Endothelial cell of umbilical vein (primary cell): ENCODE measurements around the gene SMC4. TPM values are rescaled to one million over a fixed set of nuclear protein-coding genes. Genes with fewer than 3 reads are reported as not detected.

Experiments used
- BruUV-seq: library from RNA; stranded (reverse); fragments of 400-500 nt; replicated peaks from 2 replicates; lab custom pipeline; 2021; lab: Mats Ljungman, UMichigan
- CTCF ChIA-PET: fragments of 300-600, 350-600 bp; sonication (Branson Sonifier 250); formaldehyde crosslinking; loops from one replicate; lab custom pipeline; 2021; ENCODE audit warnings: antibody characterized with exemption, inconsistent platforms; lab: Charles Lee
- POLR2A ChIA-PET: fragments of 300-600, 350-600 bp; sonication (Branson Sonifier 250); formaldehyde crosslinking; loops from one replicate; lab custom pipeline; 2021; ENCODE audit warnings: antibody characterized with exemption, inconsistent platforms; lab: Charles Lee
- DNase-seq: peaks from one replicate; pipeline ENCODE4 v3.0.0-alpha.2; 2011; ENCODE audit warnings: low read depth, low spot score
- FAIRE-seq: peaks from 2 replicates; lab custom pipeline; 2011; peaks lifted over from hg19 to GRCh38; lab: Jason Lieb, UNC
- H2AFZ ChIP-seq: 2 replicates; pipeline ENCODE4 v1.6.0; 2012; ENCODE audit warnings: low read depth, low read length, control low read depth, inconsistent platforms
- H3K27ac ChIP-seq: 2 replicates; pipeline ENCODE4 v1.5.1; 2011; ENCODE audit warnings: low read depth, mild to moderate bottlenecking, control low read depth, low read length, moderate library complexity; ENCODE audit not compliant: insufficient read depth
- H3K27me3 ChIP-seq, 2 experiments: 2 replicates each; pipeline versions ENCODE4 v1.6.0 to v1.6.1; 2011; ENCODE audit warnings: low read length in 2 of 2, mixed read lengths in 1 of 2; ENCODE audit not compliant: control insufficient read depth in 2 of 2, insufficient read depth in 2 of 2
- H3K36me3 ChIP-seq, 2 experiments: 2 replicates in 1 of 2; 3 replicates in 1 of 2; pipeline ENCODE4 v1.5.1; 2011; ENCODE audit warnings: low read length in 2 of 2, mild to moderate bottlenecking in 1 of 2, moderate library complexity in 1 of 2; ENCODE audit not compliant: control insufficient read depth in 2 of 2, insufficient read depth in 2 of 2; ENCODE audit errors: extremely low read depth in 1 of 2
- H3K4me1 ChIP-seq: 3 replicates; pipeline ENCODE4 v1.5.1; 2011; ENCODE audit warnings: mild to moderate bottlenecking, low read length; ENCODE audit not compliant: control insufficient read depth, insufficient read depth; ENCODE audit errors: extremely low read depth
- H3K4me2 ChIP-seq: 2 replicates; pipeline ENCODE4 v1.6.1; 2011; ENCODE audit warnings: low read length, control low read depth, mixed read lengths; ENCODE audit not compliant: insufficient read depth
- H3K4me3 ChIP-seq, 3 experiments: fragments of 200-600 bp in 1 of 3; sonication (generic), shearing (Covaris generic) in 1 of 3; replicated peaks in 1 of 3; 2 replicates each; pipeline ENCODE4 v1.5.1; 2011 to 2016; ENCODE audit warnings: control low read depth in 3 of 3, low read length in 3 of 3, mild to moderate bottlenecking in 2 of 3, inconsistent platforms in 1 of 3, low read depth in 1 of 3, moderate library complexity in 1 of 3; ENCODE audit not compliant: insufficient read depth in 1 of 3
- H3K79me2 ChIP-seq: 2 replicates; pipeline ENCODE4 v1.6.0; 2012; ENCODE audit warnings: low read length, inconsistent platforms; ENCODE audit not compliant: control insufficient read depth, insufficient read depth
- H3K9ac ChIP-seq: replicated peaks from 2 replicates; pipeline ENCODE3; 2011; ENCODE audit warnings: low read length, control low read depth; ENCODE audit not compliant: insufficient read depth; ENCODE audit errors: extremely low read depth
- H3K9me1 ChIP-seq: replicated peaks from 3 replicates; pipeline ENCODE4 v1.6.0; 2011; ENCODE audit warnings: mild to moderate bottlenecking, low read length; ENCODE audit not compliant: control insufficient read depth, insufficient read depth; ENCODE audit errors: extremely low read depth
- H3K9me3 ChIP-seq: replicated peaks from 2 replicates; pipeline ENCODE4 v1.5.1; 2012; ENCODE audit warnings: low read length, inconsistent platforms; ENCODE audit not compliant: control insufficient read depth, insufficient read depth
- H4K20me1 ChIP-seq: replicated peaks from 2 replicates; pipeline ENCODE3; 2011; ENCODE audit warnings: mild to moderate bottlenecking, low read length; ENCODE audit not compliant: control insufficient read depth, insufficient read depth; ENCODE audit errors: extremely low read depth
- EZH2 ChIP-seq: IDR thresholded peaks from 2 replicates; pipeline ENCODE4 v1.6.1; 2012; ENCODE audit warnings: borderline replicate concordance, low read depth, mild to moderate bottlenecking, moderate library complexity, low read length, inconsistent platforms; ENCODE audit not compliant: severe bottlenecking
- FOS ChIP-seq: IDR thresholded peaks from 2 replicates; pipeline ENCODE4 v1.6.1; 2011; ENCODE audit warnings: mild to moderate bottlenecking, low read length, moderate library complexity, borderline replicate concordance; ENCODE audit not compliant: insufficient read depth
- GATA2 ChIP-seq: IDR thresholded peaks from 2 replicates; pipeline ENCODE4 v1.7.0; 2011; ENCODE audit warnings: low read depth, mild to moderate bottlenecking, moderate library complexity, mixed read lengths, low read length; ENCODE audit not compliant: insufficient read length, insufficient read depth
- JUN ChIP-seq: IDR thresholded peaks from 2 replicates; pipeline ENCODE4 v1.6.1; 2011; ENCODE audit warnings: borderline replicate concordance, low read depth; ENCODE audit not compliant: insufficient read length, insufficient read depth
- MYC ChIP-seq: IDR thresholded peaks from one replicate; pipeline ENCODE4 v1.6.1; 2011; ENCODE audit warnings: mild to moderate bottlenecking, low read depth, low read length
- POLR2A ChIP-seq: IDR thresholded peaks from 2 replicates; pipeline ENCODE4 v1.6.1; 2012; ENCODE audit warnings: low read depth, mild to moderate bottlenecking, control low read depth, low read length
- POLR2AphosphoS5 ChIP-seq: IDR thresholded peaks from 2 replicates; pipeline ENCODE4 v1.6.1; 2012; ENCODE audit warnings: low read depth, mild to moderate bottlenecking, control low read depth, low read length, moderate library complexity; ENCODE audit not compliant: insufficient read depth
- dilution Hi-C: fragments of 300-500 bp; cut with MboI; formaldehyde crosslinking; loops from one replicate; pipeline ENCODE4 v1.15.0; 2019; ENCODE audit warnings: low sequenced_read_pairs; ENCODE audit not compliant: extremely low pct_ligation_motif_present
- intact Hi-C: fragments of 100-400 bp; cut with micrococcal nuclease; formaldehyde crosslinking; loops from one replicate; pipeline ENCODE4 v1.10.0; 2022
- polyA plus RNA-seq, 4 experiments: library from polyadenylated mRNA; depleted of rRNA in 3 of 4; stranded (reverse) in 3 of 4; unstranded in 1 of 4; fragments of >200 nt; gene quantifications; 2 replicates each; pipeline versions ENCODE4 v1.2.1 to v1.2.3, GENCODE V29; 2011 to 2012; ENCODE audit warnings: missing spikeins in 1 of 4
- total RNA-seq: library from RNA; stranded (reverse); gene quantifications from 2 replicates; pipeline ENCODE4 v1.2.3, GENCODE V29; 2021
- TF ChIP-seq, protein P1 (sequence below): IDR thresholded peaks from 2 replicates; pipeline ENCODE4 v1.6.1; 2011; ENCODE audit not compliant: insufficient read depth, insufficient read length
- TF ChIP-seq, protein P2 (sequence below), 2 donors: IDR thresholded peaks; 1 replicate in 1 of 2; 2 replicates in 1 of 2; pipeline ENCODE4 v1.5.1; 2011; ENCODE audit warnings: low read length in 2 of 2, mild to moderate bottlenecking in 2 of 2, moderate library complexity in 2 of 2, control low read depth in 1 of 2, inconsistent platforms in 1 of 2, low read depth in 1 of 2; ENCODE audit not compliant: insufficient read depth in 1 of 2; ENCODE audit errors: extremely low read depth in 1 of 2

Gene SMC4
- total and polyA plus RNA-seq, 2 donors (not counting 3 experiments of a cell fraction or from before 2014, with no cell fraction given) = 32.1 to 153 TPM

DNA sequence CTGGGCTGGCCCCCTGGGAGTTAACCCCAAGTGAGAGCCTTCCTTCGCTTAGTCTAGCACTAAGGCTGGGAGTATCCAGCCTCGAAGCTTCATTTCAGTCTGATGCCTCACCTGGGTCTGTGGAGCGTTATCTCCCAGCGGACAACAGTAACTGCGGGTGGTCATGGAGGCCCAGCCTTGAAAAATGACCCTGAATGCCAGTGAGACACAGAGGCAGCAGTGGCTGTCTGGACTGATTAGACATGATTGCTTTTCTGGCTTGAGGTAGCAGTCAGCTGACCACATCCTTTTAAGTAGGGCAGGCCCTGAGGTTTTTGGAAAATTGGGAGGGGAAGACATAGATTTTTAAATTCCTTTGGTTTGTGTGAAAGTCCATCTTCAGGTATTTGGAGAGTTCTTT lies 78.3 kb downstream of the SMC4 start:
- Histone ChIP-seq H3K79me2 (no peaks in the 10 kb centered on the region), H3K9ac (no peak overlapping the region), H3K4me3 (no peak overlapping the region), H4K20me1 (no peaks in the 10 kb centered on the region), H3K27ac (no peak overlapping the region), H3K4me2 (no peak overlapping the region), H3K4me1 (no peaks in the 10 kb centered on the region), H2AFZ (no peak overlapping the region), H3K36me3 (no peaks in the 10 kb centered on the region), H3K27me3 (peaks cover 16 to 20% of the 10 kb centered on the region in 2 experiments), H3K9me3 (no peaks in the 10 kb centered on the region), H3K9me1 (no peaks in the 10 kb centered on the region)
- BruUV-seq = no TSS peak
- dilution Hi-C loops = no loop called here
- FAIRE-seq = no peak
- CTCF ChIA-PET = interaction anchor here (0.8 to 3.6 kb wide), 3 partner anchors 10 to 16 kb away, joined by 3 to 11 read pairs (median 3); no protein-coding TSS in a partner anchor
- TF ChIP-seq FOS (no peak), POLR2A (no peak), GATA2 (no peak), POLR2AphosphoS5 (no peak), JUN (no peak), EZH2 (no peak), MYC (no peak)
- TF ChIP-seq, protein P1, sequence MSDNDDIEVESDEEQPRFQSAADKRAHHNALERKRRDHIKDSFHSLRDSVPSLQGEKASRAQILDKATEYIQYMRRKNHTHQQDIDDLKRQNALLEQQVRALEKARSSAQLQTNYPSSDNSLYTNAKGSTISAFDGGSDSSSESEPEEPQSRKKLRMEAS = no peak
- TF ChIP-seq, protein P2, sequence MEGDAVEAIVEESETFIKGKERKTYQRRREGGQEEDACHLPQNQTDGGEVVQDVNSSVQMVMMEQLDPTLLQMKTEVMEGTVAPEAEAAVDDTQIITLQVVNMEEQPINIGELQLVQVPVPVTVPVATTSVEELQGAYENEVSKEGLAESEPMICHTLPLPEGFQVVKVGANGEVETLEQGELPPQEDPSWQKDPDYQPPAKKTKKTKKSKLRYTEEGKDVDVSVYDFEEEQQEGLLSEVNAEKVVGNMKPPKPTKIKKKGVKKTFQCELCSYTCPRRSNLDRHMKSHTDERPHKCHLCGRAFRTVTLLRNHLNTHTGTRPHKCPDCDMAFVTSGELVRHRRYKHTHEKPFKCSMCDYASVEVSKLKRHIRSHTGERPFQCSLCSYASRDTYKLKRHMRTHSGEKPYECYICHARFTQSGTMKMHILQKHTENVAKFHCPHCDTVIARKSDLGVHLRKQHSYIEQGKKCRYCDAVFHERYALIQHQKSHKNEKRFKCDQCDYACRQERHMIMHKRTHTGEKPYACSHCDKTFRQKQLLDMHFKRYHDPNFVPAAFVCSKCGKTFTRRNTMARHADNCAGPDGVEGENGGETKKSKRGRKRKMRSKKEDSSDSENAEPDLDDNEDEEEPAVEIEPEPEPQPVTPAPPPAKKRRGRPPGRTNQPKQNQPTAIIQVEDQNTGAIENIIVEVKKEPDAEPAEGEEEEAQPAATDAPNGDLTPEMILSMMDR (IDR thresholded peaks at IDR 0.05; ENCODE audit: extremely low read depth in 1 of 2, insufficient read depth in 1 of 2, low read depth in 1 of 2, low read length in 2 of 2) = no peak
- intact Hi-C loops = no loop called here
- POLR2A ChIA-PET = no interaction called here
- no peak for DNase-seq
